Measurements from ENCODE around the gene ARHGEF7.

Gene ARHGEF7

DNA sequence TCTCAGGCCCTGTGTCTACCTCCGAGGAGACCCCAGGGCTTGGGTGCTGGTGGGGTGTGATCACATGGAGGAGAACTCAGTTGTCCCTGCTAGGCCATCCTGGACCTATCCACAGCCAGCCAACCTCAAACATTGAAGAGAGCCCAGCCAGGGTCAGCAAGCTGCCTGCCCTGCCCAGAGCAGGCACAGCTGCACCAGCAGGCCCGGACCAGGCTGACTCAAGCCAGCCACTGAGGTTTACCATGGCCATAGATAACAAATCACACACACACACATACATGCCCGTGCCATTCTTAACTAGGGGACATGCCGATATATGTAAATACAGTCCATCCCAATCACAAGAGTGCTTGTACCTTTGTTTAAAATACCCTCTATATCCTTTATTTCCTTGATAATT lies 8.1 kb downstream of the ARHGEF7 start:
- Histone ChIP-seq H3K4me3 (ENCODE audit: insufficient read length, low read depth) (no peak overlapping the region), H3K9ac (ENCODE audit: insufficient read length, low read depth) (no peak overlapping the region), H3K27me3 (ENCODE audit: insufficient read depth, insufficient read length) (no peaks in the 10 kb centered on the region), H3K9me3 (ENCODE audit: insufficient read depth, low read length) (no peaks in the 10 kb centered on the region), H3K36me3 (ENCODE audit: insufficient read depth, insufficient read length, low read length) (no peaks in the 10 kb centered on the region), H3K4me1 (ENCODE audit: insufficient read depth, insufficient read length) (peaks cover 3% of the 10 kb centered on the region)
- no peak for TF ChIP-seq SUZ12 (IDR thresholded peaks at IDR 0.05; ENCODE audit: extremely low read depth, insufficient read depth, insufficient read length)
- no peak for TF ChIP-seq YY1 (IDR thresholded peaks at IDR 0.05; ENCODE audit: insufficient read depth, insufficient read length)
- no peak for TF ChIP-seq ZNF274 (IDR thresholded peaks at IDR 0.05; ENCODE audit: low read depth, low read length)
- no peak for DNase-seq (ENCODE audit: low read depth, low spot score)

DNA sequence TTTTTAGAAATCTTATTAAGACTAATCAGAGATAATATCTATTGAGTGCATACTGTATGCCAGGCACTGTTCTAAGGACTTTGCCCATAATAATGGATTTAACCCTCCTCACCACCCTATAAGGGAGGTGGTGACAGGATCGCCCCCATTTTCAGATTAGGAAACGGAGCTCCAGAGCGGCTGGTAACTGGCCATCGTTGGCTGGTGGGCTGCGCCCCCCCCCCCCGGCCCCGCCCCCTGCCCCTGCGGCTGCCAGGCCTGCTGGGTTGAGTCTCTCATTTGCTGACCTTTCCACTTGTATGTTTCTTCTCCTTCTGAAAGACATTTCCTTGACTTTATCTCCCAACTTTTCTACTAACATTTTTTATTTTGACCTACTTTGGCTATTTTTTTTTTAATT lies 8.5 kb downstream of the ARHGEF7 start:
- peaks cover 3% of the 10 kb centered on the region for H3K4me1 ChIP-seq (ENCODE audit: insufficient read depth, insufficient read length)
- H3K27me3 ChIP-seq (ENCODE audit: insufficient read depth, insufficient read length), result no peaks in the 10 kb centered on the region
- no peak for DNase-seq (ENCODE audit: low read depth, low spot score)

DNA sequence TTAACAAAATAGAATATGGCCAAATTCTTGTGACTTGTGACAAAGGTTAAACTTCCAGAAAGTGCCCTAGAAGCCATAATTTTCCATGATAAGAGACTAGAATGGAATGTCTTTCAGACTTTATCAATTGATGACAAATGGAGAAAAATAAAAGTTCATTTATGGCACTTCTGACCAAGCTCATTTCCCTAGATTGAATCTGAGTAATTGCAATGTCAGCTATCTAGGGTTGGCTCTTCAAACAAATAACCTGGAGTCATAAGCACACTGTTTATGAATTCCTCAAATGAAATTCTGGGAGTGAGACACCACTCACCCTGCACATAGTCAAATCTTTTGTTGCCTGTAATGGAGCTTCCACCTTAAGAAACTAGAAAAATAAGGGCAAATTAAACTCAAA lies 11.4 kb downstream of the ARHGEF7 start:
- no peaks in the 10 kb centered on the region for H3K9me3 ChIP-seq (ENCODE audit: insufficient read depth, low read length)
- DNase-seq (ENCODE audit: low read depth, low spot score), result no peak
- H3K9ac ChIP-seq (ENCODE audit: insufficient read length, low read depth), result no peak overlapping the region
- no peak for TF ChIP-seq SUZ12 (IDR thresholded peaks at IDR 0.05; ENCODE audit: extremely low read depth, insufficient read depth, insufficient read length)
- no peak for TF ChIP-seq ZNF274 (IDR thresholded peaks at IDR 0.05; ENCODE audit: low read depth, low read length)
- TF ChIP-seq YY1 (IDR thresholded peaks at IDR 0.05; ENCODE audit: insufficient read depth, insufficient read length), result no peak
- no peaks in the 10 kb centered on the region for H3K27me3 ChIP-seq (ENCODE audit: insufficient read depth, insufficient read length)
- no peak overlapping the region for H3K4me3 ChIP-seq (ENCODE audit: insufficient read length, low read depth)
- H3K36me3 ChIP-seq (ENCODE audit: insufficient read depth, insufficient read length, low read length), result no peaks in the 10 kb centered on the region
- no peaks in the 10 kb centered on the region for H3K4me1 ChIP-seq (ENCODE audit: insufficient read depth, insufficient read length)

More for the DNA sequence above, 8.5 kb downstream of the ARHGEF7 start:
- Histone ChIP-seq H3K4me3 (ENCODE audit: insufficient read length, low read depth) (no peak overlapping the region), H3K36me3 (ENCODE audit: insufficient read depth, insufficient read length, low read length) (no peaks in the 10 kb centered on the region), H3K9ac (ENCODE audit: insufficient read length, low read depth) (no peak overlapping the region), H3K9me3 (ENCODE audit: insufficient read depth, low read length) (no peaks in the 10 kb centered on the region)
- TF ChIP-seq YY1 (IDR thresholded peaks at IDR 0.05; ENCODE audit: insufficient read depth, insufficient read length), result no peak
- TF ChIP-seq ZNF274 (IDR thresholded peaks at IDR 0.05; ENCODE audit: low read depth, low read length), result no peak
- no peak for TF ChIP-seq SUZ12 (IDR thresholded peaks at IDR 0.05; ENCODE audit: extremely low read depth, insufficient read depth, insufficient read length)

DNA sequence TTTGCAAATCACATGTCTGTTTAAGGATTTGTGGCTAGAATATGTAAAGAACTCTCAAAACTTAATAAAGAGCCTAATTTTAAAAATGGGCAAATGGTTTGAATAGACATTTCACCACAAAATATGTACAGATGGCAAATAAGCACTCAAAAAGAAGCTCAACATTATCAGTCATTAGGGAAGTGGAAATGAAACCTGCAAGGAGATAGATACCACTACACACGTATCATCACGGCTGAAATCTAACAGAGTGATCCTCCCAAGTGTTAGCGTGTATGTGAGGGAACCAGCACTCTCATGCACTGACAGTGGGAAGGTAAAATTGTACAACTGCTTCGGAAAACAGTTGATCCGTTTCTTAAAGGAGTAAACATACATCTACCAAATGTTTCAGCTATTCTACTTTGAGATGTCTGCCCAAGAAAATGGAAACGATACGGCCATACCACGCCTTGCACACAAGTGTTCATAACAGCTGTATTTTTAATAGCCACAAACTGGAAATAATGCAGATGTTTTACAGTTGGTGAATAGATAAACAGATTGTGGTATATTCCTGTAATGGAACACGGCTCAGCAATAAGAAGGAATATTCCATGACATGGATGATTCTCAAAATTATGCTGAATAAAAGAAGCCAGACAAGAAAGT lies 14.5 kb downstream of the ARHGEF7 start:
- no peak overlapping the region for H3K4me3 ChIP-seq (ENCODE audit: insufficient read length, low read depth)
- H3K36me3 ChIP-seq (ENCODE audit: insufficient read depth, insufficient read length, low read length), result no peaks in the 10 kb centered on the region
- H3K9ac ChIP-seq (ENCODE audit: insufficient read length, low read depth), result no peak overlapping the region
- no peaks in the 10 kb centered on the region for H3K4me1 ChIP-seq (ENCODE audit: insufficient read depth, insufficient read length)
- DNase-seq (ENCODE audit: low read depth, low spot score), result no peak
- no peaks in the 10 kb centered on the region for H3K27me3 ChIP-seq (ENCODE audit: insufficient read depth, insufficient read length)
- no peaks in the 10 kb centered on the region for H3K9me3 ChIP-seq (ENCODE audit: insufficient read depth, low read length)
- no peak for TF ChIP-seq ZNF274 (IDR thresholded peaks at IDR 0.05; ENCODE audit: low read depth, low read length)
- no peak for TF ChIP-seq YY1 (IDR thresholded peaks at IDR 0.05; ENCODE audit: insufficient read depth, insufficient read length)
- TF ChIP-seq SUZ12 (IDR thresholded peaks at IDR 0.05; ENCODE audit: extremely low read depth, insufficient read depth, insufficient read length), result no peak

DNA sequence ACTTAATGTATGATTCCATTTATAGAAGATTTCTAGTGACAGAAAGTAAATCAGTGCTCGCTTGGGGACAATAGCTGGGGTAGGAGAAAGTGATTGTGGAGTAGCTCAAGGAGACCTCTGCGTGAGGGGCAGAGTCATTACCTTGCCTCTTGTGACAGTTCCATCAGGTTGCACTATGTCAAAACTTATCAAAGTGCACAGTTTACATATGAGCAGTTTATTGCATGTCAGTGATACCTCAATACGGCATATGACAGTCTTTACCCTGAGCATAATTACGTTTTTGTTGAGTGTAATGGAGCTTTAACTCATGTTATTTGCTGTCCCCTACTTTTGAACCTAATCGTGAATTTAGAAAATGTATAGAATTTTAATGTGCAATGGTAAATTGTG lies 15.0 kb downstream of the ARHGEF7 start:
- no peaks in the 10 kb centered on the region for H3K27me3 ChIP-seq (ENCODE audit: insufficient read depth, insufficient read length)
- H3K4me1 ChIP-seq (ENCODE audit: insufficient read depth, insufficient read length), result no peaks in the 10 kb centered on the region
- H3K9me3 ChIP-seq (ENCODE audit: insufficient read depth, low read length), result no peaks in the 10 kb centered on the region
- no peaks in the 10 kb centered on the region for H3K36me3 ChIP-seq (ENCODE audit: insufficient read depth, insufficient read length, low read length)
- no peak overlapping the region for H3K9ac ChIP-seq (ENCODE audit: insufficient read length, low read depth)
- TF ChIP-seq ZNF274 (IDR thresholded peaks at IDR 0.05; ENCODE audit: low read depth, low read length), result no peak
- no peak for DNase-seq (ENCODE audit: low read depth, low spot score)
- no peak overlapping the region for H3K4me3 ChIP-seq (ENCODE audit: insufficient read length, low read depth)

DNA sequence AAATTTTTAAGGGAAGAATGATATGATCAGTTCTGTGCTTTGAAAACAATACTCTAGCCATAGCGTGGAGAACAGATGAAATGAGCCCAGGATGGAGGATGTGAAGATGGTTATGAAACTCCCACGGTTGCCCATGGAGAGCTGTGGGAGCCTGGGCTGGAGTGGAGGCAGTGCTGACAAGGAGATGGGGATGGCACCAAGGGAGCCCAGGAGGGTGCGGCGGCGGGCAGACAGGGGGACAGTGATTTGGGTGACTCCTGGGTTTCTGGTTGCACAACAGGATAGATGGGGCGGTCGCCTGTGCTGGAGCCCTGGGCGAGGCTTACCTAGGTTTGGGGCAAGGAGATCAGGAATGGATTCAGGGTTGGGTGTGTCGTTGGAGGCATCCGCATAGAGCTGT lies 15.9 kb downstream of the ARHGEF7 start:
- Histone ChIP-seq H3K27me3 (ENCODE audit: insufficient read depth, insufficient read length) (no peaks in the 10 kb centered on the region), H3K9ac (ENCODE audit: insufficient read length, low read depth) (no peak overlapping the region), H3K4me1 (ENCODE audit: insufficient read depth, insufficient read length) (no peaks in the 10 kb centered on the region), H3K9me3 (ENCODE audit: insufficient read depth, low read length) (no peaks in the 10 kb centered on the region), H3K36me3 (ENCODE audit: insufficient read depth, insufficient read length, low read length) (no peaks in the 10 kb centered on the region), H3K4me3 (ENCODE audit: insufficient read length, low read depth) (no peak overlapping the region)
- no peak for TF ChIP-seq ZNF274 (IDR thresholded peaks at IDR 0.05; ENCODE audit: low read depth, low read length)
- no peak for TF ChIP-seq YY1 (IDR thresholded peaks at IDR 0.05; ENCODE audit: insufficient read depth, insufficient read length)
- DNase-seq (ENCODE audit: low read depth, low spot score), result no peak

DNA sequence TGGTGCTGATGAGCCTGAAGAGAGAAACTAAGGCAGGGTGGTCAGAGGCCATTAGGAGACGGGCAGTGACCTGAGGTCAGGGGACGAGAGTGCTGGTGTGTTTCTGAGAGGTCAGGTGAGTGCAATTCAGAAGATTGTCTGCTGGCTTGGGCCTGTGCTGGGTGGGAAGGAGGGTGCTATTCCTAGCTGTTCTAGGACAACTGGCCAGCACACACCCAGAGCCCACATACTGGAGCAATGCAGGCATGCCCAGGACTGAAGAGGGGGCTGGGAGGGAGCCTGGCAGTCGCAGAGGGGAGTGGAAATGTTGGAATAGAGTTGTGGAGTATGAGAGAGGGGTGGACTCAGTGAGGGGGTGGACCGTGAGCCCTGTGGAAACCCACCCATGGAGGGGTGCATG lies 16.5 kb downstream of the ARHGEF7 start:
- DNase-seq (ENCODE audit: low read depth, low spot score), result no peak
- H3K9ac ChIP-seq (ENCODE audit: insufficient read length, low read depth), result no peak overlapping the region
- TF ChIP-seq YY1 (IDR thresholded peaks at IDR 0.05; ENCODE audit: insufficient read depth, insufficient read length), result no peak

DNA sequence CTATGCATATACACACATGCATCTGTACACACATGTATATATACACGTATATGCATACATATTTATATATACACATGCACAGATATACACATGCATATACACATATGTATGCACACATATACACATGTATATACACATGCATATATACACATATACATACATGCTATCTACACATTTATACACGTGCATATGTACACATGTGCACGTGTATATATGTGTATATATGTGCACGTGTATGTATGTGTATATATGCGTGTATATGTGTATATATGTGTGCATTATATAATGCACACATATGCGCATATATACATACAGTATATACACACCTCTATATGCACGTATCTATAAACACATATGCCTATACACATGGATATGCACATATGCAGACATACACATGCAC lies 17.8 kb downstream of the ARHGEF7 start:
- Histone ChIP-seq H3K9ac (ENCODE audit: insufficient read length, low read depth) (no peak overlapping the region), H3K4me1 (ENCODE audit: insufficient read depth, insufficient read length) (no peaks in the 10 kb centered on the region), H3K36me3 (ENCODE audit: insufficient read depth, insufficient read length, low read length) (no peaks in the 10 kb centered on the region), H3K27me3 (ENCODE audit: insufficient read depth, insufficient read length) (no peaks in the 10 kb centered on the region), H3K9me3 (ENCODE audit: insufficient read depth, low read length) (no peaks in the 10 kb centered on the region), H3K4me3 (ENCODE audit: insufficient read length, low read depth) (no peak overlapping the region)
- TF ChIP-seq YY1 (IDR thresholded peaks at IDR 0.05; ENCODE audit: insufficient read depth, insufficient read length), result no peak
- TF ChIP-seq ZNF274 (IDR thresholded peaks at IDR 0.05; ENCODE audit: low read depth, low read length), result no peak
- no peak for TF ChIP-seq SUZ12 (IDR thresholded peaks at IDR 0.05; ENCODE audit: extremely low read depth, insufficient read depth, insufficient read length)
- no peak for DNase-seq (ENCODE audit: low read depth, low spot score)

More for the DNA sequence above, 16.5 kb downstream of the ARHGEF7 start:
- H3K36me3 ChIP-seq (ENCODE audit: insufficient read depth, insufficient read length, low read length), result no peaks in the 10 kb centered on the region
- no peak overlapping the region for H3K4me3 ChIP-seq (ENCODE audit: insufficient read length, low read depth)
- H3K9me3 ChIP-seq (ENCODE audit: insufficient read depth, low read length), result no peaks in the 10 kb centered on the region
- H3K4me1 ChIP-seq (ENCODE audit: insufficient read depth, insufficient read length), result no peaks in the 10 kb centered on the region
- no peaks in the 10 kb centered on the region for H3K27me3 ChIP-seq (ENCODE audit: insufficient read depth, insufficient read length)
